Activated CD4-positive, alpha-beta T cell treated with anti-CD3 and anti-CD28 coated beads for 36 hours (primary cell): ENCODE data around the gene BCL3. TPM values are rescaled to one million over a fixed set of nuclear protein-coding genes. Genes with fewer than 3 reads are reported as not detected.

Experiments used
- microRNA-seq: library from miRNA; unstranded; fragments of <30 nt; microRNA quantifications from one replicate; pipeline ENCODE4 v1.2.0, GENCODE V29; 2021; ENCODE audit warnings: borderline replicate concordance
- total RNA-seq, 2 experiments: library from RNA; stranded (reverse); gene quantifications; one replicate each; pipeline ENCODE4 v1.2.3, GENCODE V29; 2021

BCL3 gene
- total RNA-seq, 2 experiments from 2014 or later = 56.2 to 81.5 TPM

Small RNAs within 50 kb of the gene (microRNA-seq; reads per million reads assigned to microRNA genes)
- gene MIR8085 = not detected

Other genes starting within 250 kb of the BCL3 start
- gene ZNF180, start 248.2 kb upstream of the BCL3 start, total RNA-seq = 1 to 10 TPM; 5.5 to 7.7 TPM
- not detected for gene CEACAM20, start 219.0 kb upstream of the BCL3 start, total RNA-seq
- not detected for gene IGSF23, start 135.1 kb upstream of the BCL3 start, total RNA-seq
- 10 to 100 TPM; 10.9 to 11.3 TPM for gene PVR, start 104.8 kb upstream of the BCL3 start, total RNA-seq
- under 1 TPM; 0.56 to 0.73 TPM for gene CEACAM19, start 77.2 kb upstream of the BCL3 start, total RNA-seq
- gene CEACAM16, start 49.6 kb upstream of the BCL3 start, total RNA-seq = not detected
- gene CBLC, start 29.2 kb downstream of the BCL3 start, total RNA-seq = not detected
- gene BCAM, start 60.4 kb downstream of the BCL3 start, total RNA-seq = not detected
- under 1 TPM; 0.80 to 0.93 TPM for gene NECTIN2, start 97.6 kb downstream of the BCL3 start, total RNA-seq
- 100 to 1,000 TPM; 120 to 132 TPM for gene TOMM40, start 142.5 kb downstream of the BCL3 start, total RNA-seq
- under 1 TPM; 0.55 to 0.70 TPM for gene APOE, start 157.1 kb downstream of the BCL3 start, total RNA-seq
- 1 to 10 TPM; 2.8 to 2.9 TPM for gene APOC1, start 165.9 kb downstream of the BCL3 start, total RNA-seq
- gene APOC4, start 193.5 kb downstream of the BCL3 start, total RNA-seq = not detected
- not detected for gene APOC2, start 197.3 kb downstream of the BCL3 start, total RNA-seq
- gene CLPTM1, start 206.7 kb downstream of the BCL3 start, total RNA-seq = 10 to 100 TPM; 41.6 to 44.1 TPM